NCI-H1417 (cell line): ENCODE results near the gene TRIM24.

Source experiments
- DNase-seq, 3 experiments: peaks; one replicate each; lab custom pipeline; 2025; lab: John Stamatoyannopoulos, UW

TRIM24 gene

DNA sequence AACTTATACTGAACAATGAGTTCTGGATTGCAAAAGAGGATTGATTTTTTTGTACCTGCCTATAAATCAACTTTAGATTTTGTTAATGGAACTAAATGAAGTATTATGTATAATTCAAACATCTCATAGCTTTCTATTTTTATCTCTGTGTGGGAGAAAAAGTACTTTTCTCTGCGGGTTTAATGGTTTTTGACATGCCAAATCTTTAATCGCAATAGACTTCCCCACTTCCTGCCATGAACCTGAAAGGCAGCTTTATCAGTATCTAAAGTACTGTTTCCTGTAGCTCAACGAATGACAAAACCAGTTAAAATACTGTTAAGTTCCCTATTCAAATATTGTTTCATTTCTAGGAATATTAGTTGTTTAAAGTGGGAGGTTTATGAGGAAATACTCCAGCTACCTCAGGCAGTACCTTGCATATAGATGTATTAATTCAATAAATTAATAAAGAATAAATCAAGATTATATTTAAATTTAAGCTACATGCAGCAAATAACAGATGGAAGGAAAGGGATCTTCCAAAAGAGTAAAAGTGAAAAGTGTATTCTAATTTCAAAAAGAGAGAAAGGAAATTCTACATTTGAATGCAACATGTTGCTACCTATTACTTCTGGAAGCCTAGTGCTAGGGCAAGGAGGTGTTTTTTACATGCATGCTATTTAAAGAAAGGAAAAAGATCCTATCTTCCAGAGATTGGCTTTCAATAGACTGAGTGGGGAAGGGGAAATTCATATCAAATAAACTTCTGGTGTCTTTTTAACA is 165.2 kb downstream of the TRIM24 start:
- no peak for DNase-seq

DNA sequence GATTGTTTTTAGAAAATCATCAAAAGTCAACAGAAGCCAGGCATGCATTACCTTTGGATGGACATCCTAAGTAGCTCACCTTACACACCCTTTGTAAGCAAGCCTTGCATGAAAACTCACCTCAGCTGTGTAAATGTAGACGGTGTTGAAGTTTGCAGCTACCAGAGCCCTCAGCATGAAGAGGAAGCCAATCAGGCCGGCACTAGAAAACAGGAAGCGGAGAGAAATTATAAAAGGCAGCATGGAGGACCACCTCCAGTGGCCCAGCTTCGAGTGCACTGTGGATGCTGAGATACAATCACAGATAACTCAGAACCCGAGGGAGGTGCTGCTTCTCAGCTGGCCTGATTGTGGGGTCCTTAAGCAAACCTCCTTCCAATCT is 165.8 kb downstream of the TRIM24 start:
- peak in 2 of 3 experiments; percentile 23 to 81 for DNase-seq

DNA sequence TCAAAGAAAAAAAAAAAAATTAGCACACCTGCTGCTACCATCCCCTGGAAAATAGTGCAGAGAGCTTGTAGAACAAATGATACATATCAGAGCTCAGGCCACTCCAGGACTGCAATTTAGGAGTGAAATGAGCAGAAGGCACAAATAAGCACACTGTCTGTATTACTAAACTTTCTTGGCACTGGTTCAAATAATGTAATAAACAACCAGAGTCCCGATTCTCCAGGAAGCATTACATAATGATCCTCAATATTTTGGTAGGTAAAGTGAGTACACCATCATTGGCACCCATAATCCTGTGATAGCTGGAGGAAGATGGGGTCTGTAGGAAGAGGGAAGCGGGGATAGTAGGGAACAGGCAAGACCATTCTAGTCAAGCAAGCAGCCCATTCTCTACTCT is 166.8 kb downstream of the TRIM24 start:
- no peak for DNase-seq

DNA sequence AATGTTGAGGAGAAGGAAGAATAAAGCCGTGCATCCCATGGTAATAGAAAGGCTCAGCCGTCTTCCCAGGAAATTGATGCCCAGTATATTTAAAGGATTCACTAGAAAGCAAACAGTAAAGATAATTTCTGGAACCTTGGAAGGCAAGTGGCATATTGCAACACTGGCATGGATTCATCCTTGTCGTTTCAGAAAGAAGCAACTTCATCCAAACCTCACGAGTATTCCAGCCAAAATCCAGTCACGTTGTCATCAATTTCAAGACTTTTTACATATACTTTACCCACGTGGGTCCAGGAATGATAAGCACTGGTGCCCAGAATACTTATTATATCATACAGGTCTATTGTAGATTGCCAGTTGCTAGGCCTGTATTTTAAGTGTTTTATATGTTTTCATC is 167.3 kb downstream of the TRIM24 start:
- DNase-seq = no peak

DNA sequence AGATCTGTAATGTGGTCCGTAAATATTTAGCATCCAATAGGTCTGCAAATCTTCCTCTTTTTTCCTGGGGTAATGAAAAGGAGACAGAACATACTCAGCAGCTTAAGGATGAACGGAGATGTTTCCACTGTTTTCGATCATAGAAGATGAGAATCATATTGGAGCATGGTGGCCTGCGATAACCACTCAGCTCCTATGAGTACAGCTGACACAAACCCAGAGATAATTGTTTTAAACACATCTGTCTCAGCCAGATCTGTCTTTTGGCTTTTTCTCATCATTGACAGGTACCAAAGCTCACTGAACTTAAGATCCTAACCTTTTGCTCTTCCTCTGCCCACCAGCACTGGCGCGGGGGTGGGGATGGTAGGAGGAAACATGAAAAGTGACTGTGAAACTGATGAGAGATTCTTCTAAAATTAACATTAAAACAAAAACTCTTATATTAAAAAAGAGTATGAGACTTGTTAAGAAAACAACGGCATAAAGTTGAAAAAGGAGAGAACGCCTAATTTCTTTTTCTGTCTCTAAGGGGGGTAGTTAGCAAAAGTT is 170.1 kb downstream of the TRIM24 start:
- DNase-seq = no peak

DNA sequence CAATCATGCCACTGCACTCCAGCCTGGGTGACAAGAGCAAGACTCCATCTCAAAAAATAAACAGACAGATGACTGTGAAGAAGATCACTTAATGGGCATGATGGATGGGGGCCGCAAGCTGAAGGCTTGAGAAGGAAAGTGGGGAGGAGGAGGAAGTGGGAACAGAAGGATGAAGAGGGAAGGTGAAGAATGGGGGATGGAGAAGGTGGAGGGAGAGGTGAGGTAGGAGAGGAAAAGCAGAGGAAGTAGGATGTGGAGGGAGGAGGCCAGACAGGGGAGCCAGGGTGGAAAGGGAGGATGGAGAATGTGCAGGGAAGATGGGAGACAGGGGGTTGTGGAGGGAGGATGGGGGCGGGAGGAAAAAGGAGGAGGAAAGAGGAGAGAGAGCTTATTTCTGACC is 172.3 kb downstream of the TRIM24 start:
- no peak for DNase-seq

DNA sequence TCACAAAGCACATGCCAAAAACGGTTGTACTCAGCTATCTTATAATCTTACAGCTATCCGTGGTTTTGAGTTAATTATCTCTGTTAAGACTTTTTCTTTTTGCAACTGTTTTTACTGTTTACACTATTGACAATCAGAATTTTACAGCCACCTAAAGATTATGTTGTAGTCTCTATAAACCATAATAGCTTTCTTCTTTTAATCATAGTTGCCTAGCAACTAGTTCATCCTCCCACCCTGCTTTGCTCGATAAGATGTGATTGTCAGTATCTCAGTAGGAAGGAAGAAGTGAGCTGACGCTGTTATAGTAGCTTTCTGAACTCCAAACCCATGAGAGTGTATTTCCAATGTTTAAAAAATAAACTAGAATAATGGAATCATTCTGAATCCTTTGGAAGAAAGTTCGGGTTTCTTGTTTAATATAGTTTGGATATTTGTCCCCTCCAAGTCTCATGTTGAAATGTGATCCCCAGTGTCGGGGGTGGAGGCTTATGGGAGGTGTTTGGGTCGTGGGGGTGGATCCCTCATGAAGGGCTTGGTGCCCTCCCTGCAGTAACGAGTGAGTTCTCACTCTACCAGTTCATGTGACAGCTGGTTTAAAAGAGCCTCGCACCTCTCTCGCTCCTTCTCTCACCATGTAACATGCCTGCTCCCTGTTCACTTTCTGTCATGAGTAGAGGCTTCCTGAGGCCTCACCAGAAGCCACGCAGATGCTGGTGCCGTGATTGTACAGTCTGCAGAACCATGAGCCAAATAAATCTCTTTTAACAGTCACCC is 173.0 kb downstream of the TRIM24 start:
- DNase-seq = peak in 1 of 3 experiments; percentile 17
